ENCODE results near the gene ANTKMT.

- TF ChIP-seq, protein P1, sequence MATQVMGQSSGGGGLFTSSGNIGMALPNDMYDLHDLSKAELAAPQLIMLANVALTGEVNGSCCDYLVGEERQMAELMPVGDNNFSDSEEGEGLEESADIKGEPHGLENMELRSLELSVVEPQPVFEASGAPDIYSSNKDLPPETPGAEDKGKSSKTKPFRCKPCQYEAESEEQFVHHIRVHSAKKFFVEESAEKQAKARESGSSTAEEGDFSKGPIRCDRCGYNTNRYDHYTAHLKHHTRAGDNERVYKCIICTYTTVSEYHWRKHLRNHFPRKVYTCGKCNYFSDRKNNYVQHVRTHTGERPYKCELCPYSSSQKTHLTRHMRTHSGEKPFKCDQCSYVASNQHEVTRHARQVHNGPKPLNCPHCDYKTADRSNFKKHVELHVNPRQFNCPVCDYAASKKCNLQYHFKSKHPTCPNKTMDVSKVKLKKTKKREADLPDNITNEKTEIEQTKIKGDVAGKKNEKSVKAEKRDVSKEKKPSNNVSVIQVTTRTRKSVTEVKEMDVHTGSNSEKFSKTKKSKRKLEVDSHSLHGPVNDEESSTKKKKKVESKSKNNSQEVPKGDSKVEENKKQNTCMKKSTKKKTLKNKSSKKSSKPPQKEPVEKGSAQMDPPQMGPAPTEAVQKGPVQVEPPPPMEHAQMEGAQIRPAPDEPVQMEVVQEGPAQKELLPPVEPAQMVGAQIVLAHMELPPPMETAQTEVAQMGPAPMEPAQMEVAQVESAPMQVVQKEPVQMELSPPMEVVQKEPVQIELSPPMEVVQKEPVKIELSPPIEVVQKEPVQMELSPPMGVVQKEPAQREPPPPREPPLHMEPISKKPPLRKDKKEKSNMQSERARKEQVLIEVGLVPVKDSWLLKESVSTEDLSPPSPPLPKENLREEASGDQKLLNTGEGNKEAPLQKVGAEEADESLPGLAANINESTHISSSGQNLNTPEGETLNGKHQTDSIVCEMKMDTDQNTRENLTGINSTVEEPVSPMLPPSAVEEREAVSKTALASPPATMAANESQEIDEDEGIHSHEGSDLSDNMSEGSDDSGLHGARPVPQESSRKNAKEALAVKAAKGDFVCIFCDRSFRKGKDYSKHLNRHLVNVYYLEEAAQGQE (IDR thresholded peaks at IDR 0.05; ENCODE audit: insufficient replicate concordance, low read depth) = no peak
- TF ChIP-seq POLR2AphosphoS5 (IDR thresholded peaks at IDR 0.05; ENCODE audit: low read depth) (no peak), CTCF (IDR thresholded peaks at IDR 0.05; ENCODE audit: insufficient read depth, low read length) (no peak), GABPA (IDR thresholded peaks at IDR 0.05; ENCODE audit: low read depth) (no peak)
Measured at GRCh38 chr16:687499-687898, 33.4 kb upstream of the ANTKMT start.

Data from HL-60 (cell line).